Fibroblast of lung (primary cell): Measurements from ENCODE around the gene CPOX. TPM values are rescaled to one million over a fixed set of nuclear protein-coding genes. Genes with fewer than 3 reads are reported as not detected.
"Not testable (repeated sequence)": the region's sequence is repeated elsewhere in the genome, so short reads cannot be mapped to it uniquely, and the experiment has no call there.

Experiments
- DNase-seq, 2 donors: peaks; one replicate each; pipeline versions ENCODE4 v3.0.0 to v3.0.0-alpha.2; 2010; ENCODE audit warnings: low read depth in 2 of 2
- H2AFZ ChIP-seq: 2 replicates; pipeline ENCODE4 v1.5.1; 2012; ENCODE audit warnings: low read length, control low read depth, inconsistent platforms
- H3K27ac ChIP-seq: 2 replicates; pipeline ENCODE4 v1.5.1; 2011; ENCODE audit warnings: low read length, control low read depth; ENCODE audit not compliant: insufficient read depth
- H3K27me3 ChIP-seq: 2 replicates; pipeline ENCODE4 v1.5.1; 2011; ENCODE audit warnings: mild to moderate bottlenecking, low read length; ENCODE audit not compliant: control insufficient read depth, insufficient read depth
- H3K36me3 ChIP-seq: 2 replicates; pipeline ENCODE4 v1.5.1; 2011; ENCODE audit warnings: low read length; ENCODE audit not compliant: control insufficient read depth, insufficient read depth
- H3K4me1 ChIP-seq: 2 replicates; pipeline ENCODE4 v1.5.1; 2011; ENCODE audit warnings: low read length; ENCODE audit not compliant: control insufficient read depth, insufficient read depth; ENCODE audit errors: extremely low read depth
- H3K4me2 ChIP-seq: 2 replicates; pipeline ENCODE4 v1.5.1; 2011; ENCODE audit warnings: low read length, control low read depth; ENCODE audit not compliant: insufficient read depth; ENCODE audit errors: extremely low read depth
- H3K4me3 ChIP-seq, 4 experiments: fragments of 200-600 bp in 1 of 4; sonication (generic) in 1 of 4; replicated peaks in 1 of 4; 2 replicates each; pipeline ENCODE4 v1.5.1; 2011 to 2016; ENCODE audit warnings: low read length in 4 of 4, low read depth in 3 of 4, mild to moderate bottlenecking in 3 of 4, control low read depth in 2 of 4, inconsistent platforms in 1 of 4, mixed read lengths in 1 of 4; ENCODE audit not compliant: insufficient read depth in 1 of 4; ENCODE audit errors: control extremely low read depth in 1 of 4
- H3K79me2 ChIP-seq: 2 replicates; pipeline ENCODE4 v1.5.1; 2012; ENCODE audit warnings: mild to moderate bottlenecking, low read length, inconsistent platforms; ENCODE audit not compliant: control insufficient read depth, insufficient read depth
- H3K9ac ChIP-seq: 2 replicates; pipeline ENCODE4 v1.5.1; 2011; ENCODE audit warnings: mild to moderate bottlenecking, low read length, control low read depth; ENCODE audit not compliant: insufficient read depth
- H3K9me3 ChIP-seq: 2 replicates; pipeline ENCODE4 v1.5.1; 2012; ENCODE audit warnings: low read depth, low read length; ENCODE audit not compliant: control insufficient read depth, insufficient read depth
- H4K20me1 ChIP-seq: 2 replicates; pipeline ENCODE4 v1.5.1; 2011; ENCODE audit warnings: low read length; ENCODE audit not compliant: control insufficient read depth, insufficient read depth; ENCODE audit errors: extremely low read depth
- CTCF ChIP-seq, 2 donors: IDR thresholded peaks in 1 of 2; conservative IDR thresholded peaks in 1 of 2; 1 replicate in 1 of 2; 2 replicates in 1 of 2; pipeline ENCODE4 v1.5.1; 2011 to 2012; ENCODE audit warnings: low read length in 2 of 2, control low read depth in 1 of 2, inconsistent platforms in 1 of 2, low read depth in 1 of 2, mild to moderate bottlenecking in 1 of 2
- EZH2 ChIP-seq: IDR thresholded peaks from 2 replicates; pipeline ENCODE4 v1.5.1; 2012; ENCODE audit warnings: low read length, control low read depth, mild to moderate bottlenecking; ENCODE audit errors: missing control alignments
- polyA plus RNA-seq, 2 donors: library from polyadenylated mRNA; depleted of rRNA in 1 of 2; stranded (reverse) in 1 of 2; unstranded in 1 of 2; fragments of >200 nt; gene quantifications; 2 replicates each; pipeline ENCODE4 v1.2.1, GENCODE V29; 2011 to 2012; ENCODE audit warnings: missing spikeins in 1 of 2
- total RNA-seq: library from RNA; depleted of rRNA; stranded (reverse); fragments of >200 nt; gene quantifications from 2 replicates; pipeline ENCODE4 v1.2.1, GENCODE V29; 2014

CPOX gene
- total and polyA plus RNA-seq, 2 donors (not counting 1 experiment from before 2014, with no cell fraction given) = 17.3 to 25.1 TPM

GRCh38 chr3:98561727-98562521 lies 31.5 kb downstream of the CPOX start:
- TF ChIP-seq CTCF (conservative IDR thresholded peaks at IDR 0.05 in 1 of 2, IDR thresholded peaks at IDR 0.05 in 1 of 2; ENCODE audit: low read depth in 1 of 2, low read length in 2 of 2) = no peak
- TF ChIP-seq EZH2 = no peak
- Histone ChIP-seq H3K27ac (no peak overlapping the region), H3K4me2 (no peak overlapping the region)

GRCh38 chr3:98560911-98561310 lies 32.5 kb downstream of the CPOX start:
- TF ChIP-seq CTCF (conservative IDR thresholded peaks at IDR 0.05 in 1 of 2, IDR thresholded peaks at IDR 0.05 in 1 of 2; ENCODE audit: low read depth in 1 of 2, low read length in 2 of 2) (no peak), EZH2 (no peak)
- no peak overlapping the region for H3K4me3 ChIP-seq

More at GRCh38 chr3:98561727-98562521, 31.5 kb downstream of the CPOX start:
- DNase-seq = peak; percentile 9 to 53
- no peaks in the 10 kb centered on the region for H3K79me2 ChIP-seq
- no peaks in the 10 kb centered on the region for H4K20me1 ChIP-seq
- no peaks in the 10 kb centered on the region for H3K4me1 ChIP-seq
- no peak overlapping the region for H2AFZ ChIP-seq
- no peaks in the 10 kb centered on the region for H3K27me3 ChIP-seq
- no peak overlapping the region for H3K9ac ChIP-seq
- no peaks in the 10 kb centered on the region for H3K36me3 ChIP-seq
- no peaks in the 10 kb centered on the region for H3K9me3 ChIP-seq
- no peak overlapping the region for H3K4me3 ChIP-seq

GRCh38 chr3:98559769-98560168 lies 33.6 kb downstream of the CPOX start:
- not testable (repeated sequence) for DNase-seq, H3K4me1 ChIP-seq, H3K79me2 ChIP-seq, H3K36me3 ChIP-seq, H3K4me2 ChIP-seq, H2AFZ ChIP-seq, H3K9me3 ChIP-seq, H3K27ac ChIP-seq, H3K9ac ChIP-seq, H4K20me1 ChIP-seq, H3K4me3 ChIP-seq, H3K27me3 ChIP-seq

More at GRCh38 chr3:98560911-98561310, 32.5 kb downstream of the CPOX start:
- Histone ChIP-seq H3K4me2 (no peak overlapping the region), H2AFZ (no peak overlapping the region), H3K4me1 (no peaks in the 10 kb centered on the region), H3K36me3 (no peaks in the 10 kb centered on the region), H4K20me1 (no peaks in the 10 kb centered on the region), H3K9me3 (no peaks in the 10 kb centered on the region), H3K27me3 (no peaks in the 10 kb centered on the region), H3K9ac (no peak overlapping the region), H3K79me2 (no peaks in the 10 kb centered on the region), H3K27ac (no peak overlapping the region)
- no peak for DNase-seq
